ENCODE data around the gene NKD1.

NKD1 gene

GRCh38 chr16:50531359-50531758 lies 16.8 kb upstream of the NKD1 start:
- TF ChIP-seq FOXP2 (optimal IDR thresholded peaks at IDR 0.05; ENCODE audit: borderline replicate concordance, extremely low read depth, extremely low read length, insufficient read depth) (no peak), TAF1 (IDR thresholded peaks at IDR 0.05; ENCODE audit: borderline replicate concordance, insufficient read depth, low read length) (no peak)

GRCh38 chr16:50531901-50532300 lies 16.3 kb upstream of the NKD1 start:
- no peak for TF ChIP-seq FOXP2 (optimal IDR thresholded peaks at IDR 0.05; ENCODE audit: borderline replicate concordance, extremely low read depth, extremely low read length, insufficient read depth)
- no peak for TF ChIP-seq POLR2AphosphoS5 (IDR thresholded peaks at IDR 0.05; ENCODE audit: low read depth, low read length)
- TF ChIP-seq REST (IDR thresholded peaks at IDR 0.05; ENCODE audit: insufficient read depth in 1 of 2, low read depth in 2 of 2, low read length in 2 of 2): no peak
- no peak for TF ChIP-seq SIN3A (IDR thresholded peaks at IDR 0.05; ENCODE audit: borderline replicate concordance, insufficient read depth, low read length)
- no peak for TF ChIP-seq TAF1 (IDR thresholded peaks at IDR 0.05; ENCODE audit: borderline replicate concordance, insufficient read depth, low read length)

GRCh38 chr16:50532576-50532975 lies 15.6 kb upstream of the NKD1 start:
- TF ChIP-seq TAF1 (IDR thresholded peaks at IDR 0.05; ENCODE audit: borderline replicate concordance, insufficient read depth, low read length) (no peak), SIN3A (IDR thresholded peaks at IDR 0.05; ENCODE audit: borderline replicate concordance, insufficient read depth, low read length) (no peak), POLR2AphosphoS5 (IDR thresholded peaks at IDR 0.05; ENCODE audit: low read depth, low read length) (no peak), REST (IDR thresholded peaks at IDR 0.05; ENCODE audit: insufficient read depth in 1 of 2, low read depth in 2 of 2, low read length in 2 of 2) (no peak), FOXP2 (optimal IDR thresholded peaks at IDR 0.05; ENCODE audit: borderline replicate concordance, extremely low read depth, extremely low read length, insufficient read depth) (no peak)

- TF ChIP-seq REST (IDR thresholded peaks at IDR 0.05; ENCODE audit: insufficient read depth in 1 of 2, low read depth in 2 of 2, low read length in 2 of 2): no peak
These were observed 14.9 kb upstream of the NKD1 start for GRCh38 chr16:50533317-50533716.

- TF ChIP-seq SIN3A (IDR thresholded peaks at IDR 0.05; ENCODE audit: borderline replicate concordance, insufficient read depth, low read length) (no peak), REST (IDR thresholded peaks at IDR 0.05; ENCODE audit: insufficient read depth in 1 of 2, low read depth in 2 of 2, low read length in 2 of 2) (no peak), TAF1 (IDR thresholded peaks at IDR 0.05; ENCODE audit: borderline replicate concordance, insufficient read depth, low read length) (no peak), POLR2AphosphoS5 (IDR thresholded peaks at IDR 0.05; ENCODE audit: low read depth, low read length) (no peak), FOXP2 (optimal IDR thresholded peaks at IDR 0.05; ENCODE audit: borderline replicate concordance, extremely low read depth, extremely low read length, insufficient read depth) (no peak)
These were observed 14.1 kb upstream of the NKD1 start for GRCh38 chr16:50534091-50534490.
